ENCODE data around the gene ACOX1. TPM values are rescaled to one million over a fixed set of nuclear protein-coding genes. Genes with fewer than 3 reads are reported as not detected.

ACOX1 gene
- total RNA-seq, 4 donors from 2014 or later: 45.3 to 57.4 (median 48.9) TPM

DNA sequence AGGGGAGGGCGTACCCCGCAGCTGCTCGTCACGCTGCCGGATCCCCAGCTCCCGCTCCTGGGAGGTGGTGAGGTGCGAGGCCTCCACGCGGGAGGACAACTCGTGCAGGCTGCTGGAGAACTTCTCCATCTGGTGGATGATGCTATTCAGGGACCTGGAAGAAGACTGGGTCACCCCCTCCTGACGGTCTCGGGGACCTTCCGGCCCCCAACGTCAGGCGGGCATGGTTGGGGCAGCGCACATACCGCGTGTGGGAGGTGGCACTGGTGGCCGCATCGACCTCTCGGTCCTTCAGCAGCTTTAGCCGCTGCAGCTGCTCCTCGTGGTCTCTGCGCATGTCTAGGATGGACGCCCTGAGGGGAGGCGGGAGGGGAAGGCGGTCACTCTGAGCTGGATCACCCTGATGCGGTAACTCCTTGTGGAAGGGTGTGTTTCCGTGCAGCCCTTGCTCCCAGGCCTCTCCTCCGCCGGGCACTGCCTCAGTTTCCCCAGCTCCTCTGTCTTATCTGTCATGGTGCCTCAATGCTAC is 61.0 kb downstream of the ACOX1 start:
- Histone ChIP-seq H3K9me3 (no peaks in the 10 kb centered on the region), H3K4me1 (no peaks in the 10 kb centered on the region), H3K36me3 (peaks cover 9 to 80% (median 32%) of the 10 kb centered on the region in 4 donors), H3K4me3 (no peak overlapping the region), H3K27ac (replicated peaks in 1 of 4) (no peak overlapping the region), H3K27me3 (no peaks in the 10 kb centered on the region)
- TF ChIP-seq POLR2A (IDR thresholded peaks at IDR 0.05; ENCODE audit: low read depth): no peak
- TF ChIP-seq POLR2AphosphoS5 (IDR thresholded peaks at IDR 0.05): no peak
- TF ChIP-seq, protein P1, sequence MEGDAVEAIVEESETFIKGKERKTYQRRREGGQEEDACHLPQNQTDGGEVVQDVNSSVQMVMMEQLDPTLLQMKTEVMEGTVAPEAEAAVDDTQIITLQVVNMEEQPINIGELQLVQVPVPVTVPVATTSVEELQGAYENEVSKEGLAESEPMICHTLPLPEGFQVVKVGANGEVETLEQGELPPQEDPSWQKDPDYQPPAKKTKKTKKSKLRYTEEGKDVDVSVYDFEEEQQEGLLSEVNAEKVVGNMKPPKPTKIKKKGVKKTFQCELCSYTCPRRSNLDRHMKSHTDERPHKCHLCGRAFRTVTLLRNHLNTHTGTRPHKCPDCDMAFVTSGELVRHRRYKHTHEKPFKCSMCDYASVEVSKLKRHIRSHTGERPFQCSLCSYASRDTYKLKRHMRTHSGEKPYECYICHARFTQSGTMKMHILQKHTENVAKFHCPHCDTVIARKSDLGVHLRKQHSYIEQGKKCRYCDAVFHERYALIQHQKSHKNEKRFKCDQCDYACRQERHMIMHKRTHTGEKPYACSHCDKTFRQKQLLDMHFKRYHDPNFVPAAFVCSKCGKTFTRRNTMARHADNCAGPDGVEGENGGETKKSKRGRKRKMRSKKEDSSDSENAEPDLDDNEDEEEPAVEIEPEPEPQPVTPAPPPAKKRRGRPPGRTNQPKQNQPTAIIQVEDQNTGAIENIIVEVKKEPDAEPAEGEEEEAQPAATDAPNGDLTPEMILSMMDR (IDR thresholded peaks at IDR 0.05): no peak
- TF ChIP-seq EP300 (IDR thresholded peaks at IDR 0.05): no peak
- no peak for DNase-seq (ENCODE audit: extremely low spot score)
- WGBS: 96% methylated on average over 15 of the region's 31 CpGs
- intact Hi-C loops (cut with DNase I): no loop called here

DNA sequence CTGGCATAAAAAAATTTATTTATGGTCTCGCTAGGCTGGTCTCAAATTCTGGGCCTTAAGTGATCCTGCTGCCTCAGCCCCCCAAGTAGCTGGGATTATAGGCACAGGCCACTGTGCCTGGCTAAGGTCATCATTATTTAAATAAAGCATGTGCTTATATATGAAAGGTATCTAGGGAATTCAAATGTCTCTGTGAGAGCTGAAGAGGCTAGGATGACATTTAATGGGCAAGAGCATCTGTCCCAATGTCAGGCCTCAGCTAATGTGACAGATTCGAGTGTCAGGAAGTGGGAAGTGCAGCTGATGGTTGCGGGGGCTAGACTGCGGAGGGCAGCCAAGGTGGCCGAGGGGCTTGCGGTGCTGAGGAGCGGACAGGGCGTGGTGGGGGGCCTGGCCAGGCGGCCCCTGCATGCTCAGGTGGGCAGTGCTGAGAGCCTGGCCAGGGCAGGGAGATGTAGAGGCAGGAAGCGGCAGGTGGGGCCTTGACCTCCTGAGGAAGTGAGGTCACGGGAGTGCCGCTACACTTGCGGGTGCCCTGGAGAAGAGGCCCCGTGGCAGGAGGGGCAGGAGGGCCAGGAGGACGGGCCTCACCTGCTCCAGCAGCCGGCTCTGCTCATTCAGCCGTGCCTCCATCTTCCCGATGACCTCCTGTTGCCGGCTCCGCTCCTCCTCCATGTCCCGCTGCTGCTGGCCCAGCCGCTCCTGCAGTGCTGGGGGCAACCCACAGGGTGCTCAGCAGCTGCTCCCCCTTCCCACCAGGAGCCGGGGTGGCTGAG is 61.6 kb downstream of the ACOX1 start:
- TF ChIP-seq POLR2AphosphoS5 (IDR thresholded peaks at IDR 0.05): no peak
- no peak for TF ChIP-seq POLR2A (IDR thresholded peaks at IDR 0.05; ENCODE audit: low read depth)
- TF ChIP-seq, protein P1 (IDR thresholded peaks at IDR 0.05): no peak
- TF ChIP-seq EP300 (IDR thresholded peaks at IDR 0.05): no peak
- 91% methylated on average over 9 of the region's 23 CpGs for WGBS
- H3K4me3 ChIP-seq: no peak overlapping the region
- H3K9me3 ChIP-seq: no peaks in the 10 kb centered on the region
- no peak for DNase-seq (ENCODE audit: extremely low spot score)
- peaks cover 5 to 78% (median 28%) of the 10 kb centered on the region in 4 donors for H3K36me3 ChIP-seq
- intact Hi-C loops (cut with DNase I): no loop called here
- H3K27me3 ChIP-seq: no peaks in the 10 kb centered on the region
- no peak overlapping the region for H3K27ac ChIP-seq (replicated peaks in 1 of 4)
- H3K4me1 ChIP-seq: no peaks in the 10 kb centered on the region

DNA sequence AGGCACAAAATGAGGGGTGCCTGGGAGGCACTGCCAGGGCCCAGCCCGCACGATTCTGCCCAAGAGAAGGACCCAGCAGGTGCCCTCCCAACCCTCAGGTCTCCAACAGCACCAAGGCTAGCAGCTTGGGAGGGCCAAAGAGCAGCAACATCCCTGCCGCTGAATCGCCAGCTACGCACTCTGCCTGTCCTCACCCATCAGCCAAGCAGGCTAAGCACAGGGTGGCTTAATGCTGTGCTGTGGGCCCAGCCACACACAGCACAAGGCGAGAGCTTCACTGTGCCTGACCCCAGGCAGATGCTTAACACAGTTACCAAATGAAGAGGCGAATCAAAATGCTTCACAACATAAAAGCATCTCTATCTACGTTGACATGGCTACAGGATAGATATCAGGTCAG is 63.7 kb downstream of the ACOX1 start:
- no peak for DNase-seq (ENCODE audit: extremely low spot score)
- Histone ChIP-seq H3K27me3 (no peaks in the 10 kb centered on the region), H3K4me3 (no peak overlapping the region), H3K4me1 (peaks cover 0 to 2% (median 0%) of the 10 kb centered on the region in 4 donors), H3K9me3 (no peaks in the 10 kb centered on the region), H3K36me3 (peaks cover 4 to 80% (median 24%) of the 10 kb centered on the region in 4 donors), H3K27ac (replicated peaks in 1 of 4) (no peak overlapping the region)
- no peak for TF ChIP-seq POLR2AphosphoS5 (IDR thresholded peaks at IDR 0.05)
- TF ChIP-seq, protein P1 (IDR thresholded peaks at IDR 0.05): no peak
- no peak for TF ChIP-seq POLR2A (IDR thresholded peaks at IDR 0.05; ENCODE audit: low read depth)
- TF ChIP-seq EP300 (IDR thresholded peaks at IDR 0.05): no peak
- WGBS: 82% methylated on average over 8 of the region's 8 CpGs
- intact Hi-C loops (cut with DNase I): no loop called here

DNA sequence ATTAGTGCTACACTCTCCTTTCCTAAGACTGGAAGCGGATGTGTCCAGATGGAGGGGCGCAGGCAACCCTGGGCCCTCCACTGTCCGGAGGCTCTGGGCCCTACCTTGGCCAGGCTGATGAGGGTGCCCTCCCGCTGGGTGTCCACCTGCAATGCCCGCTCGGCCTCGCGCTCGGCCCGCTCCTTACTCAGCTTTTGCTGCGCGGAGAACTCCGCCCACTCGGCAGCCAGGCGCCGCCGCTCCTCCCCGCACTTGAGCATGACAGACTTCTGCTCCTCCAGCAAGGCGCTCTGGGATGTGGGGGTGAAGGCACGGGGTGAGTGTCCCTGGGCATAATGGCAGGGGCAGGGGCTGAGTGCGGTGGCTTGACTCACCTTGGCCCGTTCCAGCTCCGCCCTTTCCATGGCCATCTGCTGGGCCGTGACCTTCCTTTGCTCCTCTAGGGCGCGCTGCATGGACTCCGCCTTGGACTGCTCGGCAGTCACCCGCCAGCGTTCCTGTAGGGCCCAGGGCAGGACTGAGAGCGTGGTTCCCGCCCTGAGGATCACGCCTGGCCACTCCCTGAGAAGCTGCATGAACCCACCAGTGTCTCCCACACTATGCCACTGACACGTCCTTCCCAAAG is 64.2 kb downstream of the ACOX1 start:
- Histone ChIP-seq H3K27me3 (no peaks in the 10 kb centered on the region), H3K27ac (replicated peaks in 1 of 4) (no peak overlapping the region), H3K4me1 (peaks cover 0 to 7% (median 0%) of the 10 kb centered on the region in 4 donors), H3K36me3 (peaks cover 4 to 75% (median 20%) of the 10 kb centered on the region in 4 donors), H3K4me3 (no peak overlapping the region), H3K9me3 (no peaks in the 10 kb centered on the region)
- 97% methylated on average over 25 of the region's 34 CpGs for WGBS
- TF ChIP-seq POLR2AphosphoS5 (IDR thresholded peaks at IDR 0.05): no peak
- TF ChIP-seq, protein P1 (IDR thresholded peaks at IDR 0.05): no peak
- TF ChIP-seq POLR2A (IDR thresholded peaks at IDR 0.05; ENCODE audit: low read depth): no peak
- TF ChIP-seq EP300 (IDR thresholded peaks at IDR 0.05): no peak
- intact Hi-C loops (cut with DNase I): no loop called here
- no peak for DNase-seq (ENCODE audit: extremely low spot score)

Data from esophagus muscularis mucosa (tissue), 4 donors.